Fibroblast of the conjunctiva (primary cell): ENCODE results near the gene A2M.
"Not testable (repeated sequence)": the region's sequence is repeated elsewhere in the genome, so short reads cannot be mapped to it uniquely, and the experiment has no call there.

ENCODE experiments used
- DNase-seq: peaks from one replicate; pipeline ENCODE4 v3.0.0-alpha.2; 2010; ENCODE audit warnings: low read depth

The A2M gene

GRCh38 chr12:9115731-9116559, at the start of gene A2M:
A2M (minus strand) TSS chr12:9115919; CDS start chr12:9115849, 70 bp downstream.
- no peak for DNase-seq

- DNase-seq: no peak
Observed at GRCh38 chr12:9163392-9163791, 47.7 kb upstream of the A2M start.

GRCh38 chr12:9156119-9156518, 40.4 kb upstream of the A2M start:
- no peak for DNase-seq

- no peak for DNase-seq
Observed at GRCh38 chr12:9149372-9149771, 33.7 kb upstream of the A2M start.

GRCh38 chr12:9148926-9149325, 33.2 kb upstream of the A2M start:
- DNase-seq: no peak

- DNase-seq: no peak
Observed at GRCh38 chr12:9147461-9147860, 31.7 kb upstream of the A2M start.

- DNase-seq: no peak
Observed at GRCh38 chr12:9144730-9145106, 29.0 kb upstream of the A2M start.

GRCh38 chr12:9143929-9144729, 28.4 kb upstream of the A2M start:
- DNase-seq: no peak

GRCh38 chr12:9143137-9143536, 27.4 kb upstream of the A2M start:
- DNase-seq: no peak

- DNase-seq: not testable (repeated sequence)
Observed at GRCh38 chr12:9139588-9140290, 24.0 kb upstream of the A2M start.

GRCh38 chr12:9135903-9136310, 20.2 kb upstream of the A2M start:
- DNase-seq: no peak

GRCh38 chr12:9134981-9135628, 19.4 kb upstream of the A2M start:
- no peak for DNase-seq

- DNase-seq: no peak
Observed at GRCh38 chr12:9133216-9133916, 17.6 kb upstream of the A2M start.

- no peak for DNase-seq
Observed at GRCh38 chr12:9132008-9132535, 16.4 kb upstream of the A2M start.

GRCh38 chr12:9130244-9130643, 14.5 kb upstream of the A2M start:
- DNase-seq: no peak

- DNase-seq: no peak
Observed at GRCh38 chr12:9127936-9128663, 12.4 kb upstream of the A2M start.

- no peak for DNase-seq
Observed at GRCh38 chr12:9127484-9127883, 11.8 kb upstream of the A2M start.

- no peak for DNase-seq
Observed at GRCh38 chr12:9124383-9125031, 8.8 kb upstream of the A2M start.

- DNase-seq: no peak
Observed at GRCh38 chr12:9123781-9124382, 8.2 kb upstream of the A2M start.
